ENCODE measurements around the gene PLK4.
"Not testable (repeated sequence)": the region's sequence is repeated elsewhere in the genome, so short reads cannot be mapped to it uniquely, and the experiment has no call there.

The PLK4 gene
- 5.6 reads per million, percentile 22 among the genes with 10 or more reads in this experiment for total RNA-seq

- DNase-seq = peak; percentile 84
Measured at GRCh38 chr4:127880763-127881562, at the start of gene PLK4. TSS of gene PLK4 (plus strand) at chr4:127880893. CDS start at chr4:127881135, 242 bp downstream.

GRCh38 chr4:127832585-127832984 is 48.1 kb upstream of the PLK4 start:
- DNase-seq = no peak

- DNase-seq = no peak
Measured at GRCh38 chr4:127843704-127844600, 36.7 kb upstream of the PLK4 start.

- no peak for DNase-seq
Measured at GRCh38 chr4:127844601-127845116, 36.0 kb upstream of the PLK4 start.

- DNase-seq = no peak
Measured at GRCh38 chr4:127846061-127846460, 34.6 kb upstream of the PLK4 start.

GRCh38 chr4:127846765-127847164 is 33.9 kb upstream of the PLK4 start:
- no peak for DNase-seq

GRCh38 chr4:127849505-127850234 is 31.0 kb upstream of the PLK4 start:
- no peak for DNase-seq

GRCh38 chr4:127852661-127853060 is 28.0 kb upstream of the PLK4 start:
- DNase-seq = no peak

GRCh38 chr4:127856196-127856812 is 24.4 kb upstream of the PLK4 start:
- no peak for DNase-seq

GRCh38 chr4:127856813-127857447 is 23.8 kb upstream of the PLK4 start:
- DNase-seq = no peak

- no peak for DNase-seq
Measured at GRCh38 chr4:127857641-127858040, 23.1 kb upstream of the PLK4 start.

- no peak for DNase-seq
Measured at GRCh38 chr4:127868196-127868595, 12.5 kb upstream of the PLK4 start.

GRCh38 chr4:127870281-127870680 is 10.4 kb upstream of the PLK4 start:
- no peak for DNase-seq

- DNase-seq = no peak
Measured at GRCh38 chr4:127870688-127871087, 10.0 kb upstream of the PLK4 start.

GRCh38 chr4:127875791-127876190 is 4.9 kb upstream of the PLK4 start:
- DNase-seq = no peak

GRCh38 chr4:127881563-127881864 is 821 bp downstream of the PLK4 start:
- DNase-seq = no peak

- DNase-seq = no peak
Measured at GRCh38 chr4:127888559-127888958, 7.9 kb downstream of the PLK4 start.

GRCh38 chr4:127889903-127890302 is 9.2 kb downstream of the PLK4 start:
- no peak for DNase-seq

GRCh38 chr4:127896069-127896468 is 15.4 kb downstream of the PLK4 start:
- DNase-seq = no peak

- DNase-seq = no peak
Measured at GRCh38 chr4:127896528-127896927, 15.8 kb downstream of the PLK4 start.

- not testable (repeated sequence) for DNase-seq
Measured at GRCh38 chr4:127899682-127900081, 19.0 kb downstream of the PLK4 start.

GRCh38 chr4:127905029-127905428 is 24.3 kb downstream of the PLK4 start:
- no peak for DNase-seq

Measured in effector CD4-positive, alpha-beta T cell (primary cell).